Adipocyte (in vitro differentiated cells): Measurements from ENCODE around the gene KRTAP5-8.
"Not testable (repeated sequence)": the region's sequence is repeated elsewhere in the genome, so short reads cannot be mapped to it uniquely, and the experiment has no call there.

ENCODE experiments used
- DNase-seq: peaks from one replicate; pipeline ENCODE4 v3.0.0-alpha.2; 2015; ENCODE audit warnings: low read depth
- H3K27me3 ChIP-seq: replicated peaks from 2 replicates; pipeline ENCODE4 v1.7.0; 2013; ENCODE audit warnings: mild to moderate bottlenecking, low read length, moderate library complexity; ENCODE audit not compliant: control insufficient read depth, insufficient read depth
- H3K36me3 ChIP-seq: 2 replicates; pipeline ENCODE4 v1.7.0; 2013; ENCODE audit warnings: low read length, mild to moderate bottlenecking, moderate library complexity; ENCODE audit not compliant: control insufficient read depth, insufficient read depth, severe bottlenecking
- H3K4me1 ChIP-seq: 2 replicates; pipeline ENCODE4 v1.7.0; 2013; ENCODE audit warnings: mild to moderate bottlenecking, low read length, moderate library complexity; ENCODE audit not compliant: control insufficient read depth, insufficient read depth
- H3K4me3 ChIP-seq: 2 replicates; pipeline ENCODE4 v1.7.0; 2013; ENCODE audit warnings: mild to moderate bottlenecking, low read length, moderate library complexity
- H3K9ac ChIP-seq: 2 replicates; pipeline ENCODE4 v1.7.0; 2013; ENCODE audit warnings: mild to moderate bottlenecking, low read length, moderate library complexity
- H3K9me3 ChIP-seq: 2 replicates; pipeline ENCODE4 v1.7.0; 2013; ENCODE audit warnings: mild to moderate bottlenecking, low read length, moderate library complexity; ENCODE audit not compliant: control insufficient read depth

Gene KRTAP5-8

DNA sequence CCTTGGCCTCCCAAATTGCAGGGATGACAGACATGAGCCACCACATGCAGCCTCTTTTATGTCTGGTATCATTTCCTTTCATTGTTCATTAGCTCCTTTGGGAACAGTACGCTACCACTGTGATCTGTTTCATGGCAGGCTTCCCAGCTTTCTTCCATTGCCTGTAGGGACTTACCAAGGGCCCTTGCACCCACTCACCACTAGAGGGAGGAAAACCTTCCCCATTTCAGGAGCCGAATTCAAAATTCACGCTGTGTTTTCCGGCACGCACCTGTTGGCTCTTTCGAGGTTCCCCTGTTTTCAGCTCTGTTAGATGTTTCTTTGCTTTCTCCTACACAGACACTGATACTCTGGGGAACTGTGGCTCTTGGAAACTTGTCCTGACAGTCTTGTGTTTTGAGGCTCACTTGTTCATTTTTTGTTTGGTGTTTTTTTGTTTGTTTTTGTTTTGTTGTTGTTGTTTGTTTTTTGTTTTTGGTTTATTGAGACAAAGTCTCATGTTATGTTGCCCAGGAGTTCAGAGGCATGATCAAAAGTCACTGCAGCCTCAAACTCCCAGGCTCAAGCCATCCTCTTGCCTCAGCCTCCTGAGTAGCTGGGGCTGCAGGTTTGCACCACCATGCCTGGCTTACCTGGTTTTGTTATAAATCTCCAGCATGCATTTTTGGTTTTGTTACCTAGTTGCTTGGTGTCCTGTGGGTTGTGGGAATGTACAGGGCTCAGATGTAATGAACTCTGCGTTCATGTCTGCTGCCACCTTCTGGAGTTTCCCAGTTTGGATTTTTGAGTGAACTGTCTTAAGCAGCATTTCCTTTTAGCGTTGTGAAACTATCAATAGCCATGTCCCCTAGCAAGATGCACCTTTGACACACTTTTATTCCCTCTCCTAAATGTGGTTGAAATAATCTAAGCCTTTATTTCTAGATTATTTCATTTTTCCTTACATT, 42.5 kb downstream of the KRTAP5-8 start:
- Histone ChIP-seq H3K4me3 (no peak overlapping the region), H3K9ac (no peak overlapping the region), H3K9me3 (no peaks in the 10 kb centered on the region), H3K36me3 (no peaks in the 10 kb centered on the region), H3K4me1 (peaks cover 10% of the 10 kb centered on the region), H3K27me3 (peaks cover 27% of the 10 kb centered on the region)
- peak; percentile 74 for DNase-seq

DNA sequence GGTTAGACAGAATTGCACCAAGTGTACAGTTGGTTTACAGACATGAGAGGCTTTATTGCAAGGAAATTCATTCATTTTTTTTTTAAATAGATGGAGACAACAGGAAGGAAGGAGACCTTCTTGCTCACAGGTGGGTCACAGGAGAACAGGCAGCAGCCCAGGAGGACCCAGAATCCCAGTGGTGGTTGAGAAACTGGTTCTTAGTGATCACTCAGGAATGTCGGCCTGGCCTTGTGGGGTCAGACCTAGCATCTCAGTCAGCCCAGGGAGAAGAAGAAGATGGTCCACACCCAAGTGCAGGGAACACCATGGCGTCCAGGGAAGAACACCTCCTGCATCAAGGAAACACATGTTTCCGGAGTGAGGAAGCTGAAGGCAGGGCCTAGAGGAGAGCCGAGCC, 44.0 kb downstream of the KRTAP5-8 start:
- Histone ChIP-seq H3K4me3 (no peak overlapping the region), H3K36me3 (no peaks in the 10 kb centered on the region), H3K4me1 (peaks cover 10% of the 10 kb centered on the region), H3K27me3 (peaks cover 22% of the 10 kb centered on the region), H3K9ac (no peak overlapping the region), H3K9me3 (no peaks in the 10 kb centered on the region)
- DNase-seq = no peak

DNA sequence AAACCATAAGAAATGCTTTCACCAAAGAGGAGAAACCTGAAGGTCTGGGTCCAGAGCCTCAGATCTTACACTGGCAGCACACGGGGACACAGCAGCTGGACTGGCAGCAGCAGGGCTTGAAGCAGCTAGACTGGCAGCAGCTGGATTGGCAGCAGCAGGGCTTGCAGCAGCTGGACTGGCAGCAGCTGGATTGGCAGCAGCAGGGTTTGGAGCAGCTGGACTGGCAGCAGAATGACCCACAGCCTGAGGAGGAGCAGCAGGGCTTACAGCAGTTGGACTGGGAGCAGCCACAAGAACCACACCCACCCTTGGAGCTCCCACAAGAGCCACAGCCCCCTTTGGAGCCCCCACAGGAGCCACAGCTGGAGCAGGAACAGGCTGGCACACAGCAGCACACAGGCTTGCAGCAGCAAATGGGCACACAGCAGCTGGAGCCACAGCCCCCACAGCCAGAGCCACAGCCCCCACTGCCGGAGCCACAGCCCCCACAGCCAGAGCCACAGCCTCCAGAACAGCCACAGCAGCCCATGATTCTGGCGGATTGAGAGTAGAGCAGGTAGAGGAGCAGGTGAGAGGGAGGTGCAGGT, 44.6 kb downstream of the KRTAP5-8 start, which contains the start of gene KRTAP5-11:
Gene KRTAP5-11, minus strand, starts transcription at position 567 of the 587 bp plus-strand sequence. Its CDS starts 38 bp downstream, at position 529.
- H3K9me3 ChIP-seq = no peaks in the 10 kb centered on the region
- no peak within 1 kb of the TSS for H3K4me3 ChIP-seq
- H3K4me1 ChIP-seq = peaks cover 10% of the 10 kb centered on the region
- DNase-seq = no peak
- no peaks in the 10 kb centered on the region for H3K36me3 ChIP-seq
- no peak within 1 kb of the TSS for H3K9ac ChIP-seq
- peaks cover 22% of the 10 kb centered on the region for H3K27me3 ChIP-seq

DNA sequence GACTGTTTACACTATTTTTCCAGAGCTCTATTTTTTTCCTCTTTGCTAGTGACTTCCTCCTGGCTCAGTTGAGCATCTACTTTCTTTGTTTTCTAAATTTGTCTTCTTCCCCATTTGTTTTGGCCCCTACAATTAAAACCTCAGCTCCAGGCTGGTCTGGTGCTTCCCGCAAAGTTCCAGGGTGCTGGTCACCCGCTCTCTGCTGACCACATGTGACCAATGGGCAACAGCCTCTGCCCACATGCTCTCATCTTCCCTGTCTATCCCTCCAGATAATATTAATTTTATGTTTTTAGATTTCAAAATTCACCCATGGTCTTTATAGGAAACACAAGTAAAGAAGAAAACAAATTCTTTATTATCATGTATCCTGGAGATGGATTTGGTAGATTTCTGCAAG, 45.1 kb downstream of the KRTAP5-8 start:
- peaks cover 17% of the 10 kb centered on the region for H3K27me3 ChIP-seq
- DNase-seq, H3K4me3 ChIP-seq: not testable (repeated sequence)

DNA sequence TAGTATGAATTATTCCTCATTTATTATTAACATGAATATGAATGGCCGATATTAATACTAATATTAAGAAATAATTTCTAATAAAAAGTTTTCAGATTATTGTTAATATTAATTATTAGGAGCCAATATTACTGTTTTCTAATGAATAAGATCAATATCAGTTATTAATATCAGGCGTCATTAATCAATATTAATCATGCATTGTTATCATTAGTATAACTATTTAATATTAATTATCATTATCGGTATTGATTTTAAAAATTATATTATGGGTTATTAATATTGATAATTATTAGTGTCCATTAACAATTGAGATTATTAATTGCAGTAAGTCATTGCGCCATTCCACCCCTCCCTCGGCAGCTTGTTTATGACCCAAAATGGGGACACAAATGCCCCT, 47.8 kb downstream of the KRTAP5-8 start:
- not testable (repeated sequence) for H3K36me3 ChIP-seq, H3K4me3 ChIP-seq, DNase-seq, H3K9ac ChIP-seq, H3K9me3 ChIP-seq, H3K4me1 ChIP-seq
- H3K27me3 ChIP-seq = peaks cover 15% of the 10 kb centered on the region

More for the DNA sequence above, 45.1 kb downstream of the KRTAP5-8 start:
- not testable (repeated sequence) for H3K36me3 ChIP-seq, H3K9me3 ChIP-seq, H3K9ac ChIP-seq
- peaks cover 10% of the 10 kb centered on the region for H3K4me1 ChIP-seq

DNA sequence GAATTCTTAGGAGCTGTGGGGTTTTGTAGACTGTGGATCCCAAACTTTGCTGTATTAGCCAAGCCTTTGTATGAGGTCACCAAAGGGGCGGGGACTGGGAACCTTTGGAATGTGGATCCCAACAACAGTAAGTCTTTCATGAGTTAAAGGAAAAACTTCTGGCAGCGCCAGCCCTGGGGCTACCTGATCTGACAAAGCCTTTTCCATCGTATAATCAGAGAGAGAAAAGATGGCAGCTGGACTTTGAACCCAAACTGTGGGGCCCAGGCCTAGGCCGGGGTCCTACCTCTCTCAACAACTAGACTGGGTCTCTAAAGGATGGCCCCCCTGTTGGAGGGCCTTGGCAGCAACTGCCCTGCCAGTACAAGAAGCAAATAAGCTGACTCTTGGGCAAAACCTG, 50.5 kb downstream of the KRTAP5-8 start:
- not testable (repeated sequence) for DNase-seq, H3K9ac ChIP-seq, H3K4me1 ChIP-seq, H3K36me3 ChIP-seq, H3K4me3 ChIP-seq, H3K9me3 ChIP-seq, H3K27me3 ChIP-seq
